Endothelial cell of umbilical vein (primary cell): ENCODE data around the gene CERS3. TPM values are rescaled to one million over a fixed set of nuclear protein-coding genes. Genes with fewer than 3 reads are reported as not detected.

ENCODE experiments used
- BruUV-seq: library from RNA; stranded (reverse); fragments of 400-500 nt; replicated peaks from 2 replicates; lab custom pipeline; 2021; lab: Mats Ljungman, UMichigan
- CTCF ChIA-PET: fragments of 300-600, 350-600 bp; sonication (Branson Sonifier 250); formaldehyde crosslinking; loops from one replicate; lab custom pipeline; 2021; ENCODE audit warnings: antibody characterized with exemption, inconsistent platforms; lab: Charles Lee
- POLR2A ChIA-PET: fragments of 300-600, 350-600 bp; sonication (Branson Sonifier 250); formaldehyde crosslinking; loops from one replicate; lab custom pipeline; 2021; ENCODE audit warnings: antibody characterized with exemption, inconsistent platforms; lab: Charles Lee
- DNase-seq: peaks from one replicate; pipeline ENCODE4 v3.0.0-alpha.2; 2011; ENCODE audit warnings: low read depth, low spot score
- FAIRE-seq: peaks from 2 replicates; lab custom pipeline; 2011; peaks lifted over from hg19 to GRCh38; lab: Jason Lieb, UNC
- H2AFZ ChIP-seq: 2 replicates; pipeline ENCODE4 v1.6.0; 2012; ENCODE audit warnings: low read depth, low read length, control low read depth, inconsistent platforms
- H3K27ac ChIP-seq: 2 replicates; pipeline ENCODE4 v1.5.1; 2011; ENCODE audit warnings: low read depth, mild to moderate bottlenecking, control low read depth, low read length, moderate library complexity; ENCODE audit not compliant: insufficient read depth
- H3K27me3 ChIP-seq, 2 experiments: 2 replicates each; pipeline versions ENCODE4 v1.6.0 to v1.6.1; 2011; ENCODE audit warnings: low read length in 2 of 2, mixed read lengths in 1 of 2; ENCODE audit not compliant: control insufficient read depth in 2 of 2, insufficient read depth in 2 of 2
- H3K36me3 ChIP-seq, 2 experiments: 2 replicates in 1 of 2; 3 replicates in 1 of 2; pipeline ENCODE4 v1.5.1; 2011; ENCODE audit warnings: low read length in 2 of 2, mild to moderate bottlenecking in 1 of 2, moderate library complexity in 1 of 2; ENCODE audit not compliant: control insufficient read depth in 2 of 2, insufficient read depth in 2 of 2; ENCODE audit errors: extremely low read depth in 1 of 2
- H3K4me1 ChIP-seq: 3 replicates; pipeline ENCODE4 v1.5.1; 2011; ENCODE audit warnings: mild to moderate bottlenecking, low read length; ENCODE audit not compliant: control insufficient read depth, insufficient read depth; ENCODE audit errors: extremely low read depth
- H3K4me2 ChIP-seq: 2 replicates; pipeline ENCODE4 v1.6.1; 2011; ENCODE audit warnings: low read length, control low read depth, mixed read lengths; ENCODE audit not compliant: insufficient read depth
- H3K4me3 ChIP-seq, 3 experiments: fragments of 200-600 bp in 1 of 3; sonication (generic), shearing (Covaris generic) in 1 of 3; replicated peaks in 1 of 3; 2 replicates each; pipeline ENCODE4 v1.5.1; 2011 to 2016; ENCODE audit warnings: control low read depth in 3 of 3, low read length in 3 of 3, mild to moderate bottlenecking in 2 of 3, inconsistent platforms in 1 of 3, low read depth in 1 of 3, moderate library complexity in 1 of 3; ENCODE audit not compliant: insufficient read depth in 1 of 3
- H3K79me2 ChIP-seq: 2 replicates; pipeline ENCODE4 v1.6.0; 2012; ENCODE audit warnings: low read length, inconsistent platforms; ENCODE audit not compliant: control insufficient read depth, insufficient read depth
- H3K9ac ChIP-seq: replicated peaks from 2 replicates; pipeline ENCODE3; 2011; ENCODE audit warnings: low read length, control low read depth; ENCODE audit not compliant: insufficient read depth; ENCODE audit errors: extremely low read depth
- H3K9me1 ChIP-seq: replicated peaks from 3 replicates; pipeline ENCODE4 v1.6.0; 2011; ENCODE audit warnings: mild to moderate bottlenecking, low read length; ENCODE audit not compliant: control insufficient read depth, insufficient read depth; ENCODE audit errors: extremely low read depth
- H3K9me3 ChIP-seq: replicated peaks from 2 replicates; pipeline ENCODE4 v1.5.1; 2012; ENCODE audit warnings: low read length, inconsistent platforms; ENCODE audit not compliant: control insufficient read depth, insufficient read depth
- H4K20me1 ChIP-seq: replicated peaks from 2 replicates; pipeline ENCODE3; 2011; ENCODE audit warnings: mild to moderate bottlenecking, low read length; ENCODE audit not compliant: control insufficient read depth, insufficient read depth; ENCODE audit errors: extremely low read depth
- CTCF ChIP-seq, 2 donors: IDR thresholded peaks; 1 replicate in 1 of 2; 2 replicates in 1 of 2; pipeline ENCODE4 v1.5.1; 2011; ENCODE audit warnings: low read length in 2 of 2, mild to moderate bottlenecking in 2 of 2, moderate library complexity in 2 of 2, control low read depth in 1 of 2, inconsistent platforms in 1 of 2, low read depth in 1 of 2; ENCODE audit not compliant: insufficient read depth in 1 of 2; ENCODE audit errors: extremely low read depth in 1 of 2
- EZH2 ChIP-seq: IDR thresholded peaks from 2 replicates; pipeline ENCODE4 v1.6.1; 2012; ENCODE audit warnings: borderline replicate concordance, low read depth, mild to moderate bottlenecking, moderate library complexity, low read length, inconsistent platforms; ENCODE audit not compliant: severe bottlenecking
- FOS ChIP-seq: IDR thresholded peaks from 2 replicates; pipeline ENCODE4 v1.6.1; 2011; ENCODE audit warnings: mild to moderate bottlenecking, low read length, moderate library complexity, borderline replicate concordance; ENCODE audit not compliant: insufficient read depth
- GATA2 ChIP-seq: IDR thresholded peaks from 2 replicates; pipeline ENCODE4 v1.7.0; 2011; ENCODE audit warnings: low read depth, mild to moderate bottlenecking, moderate library complexity, mixed read lengths, low read length; ENCODE audit not compliant: insufficient read length, insufficient read depth
- JUN ChIP-seq: IDR thresholded peaks from 2 replicates; pipeline ENCODE4 v1.6.1; 2011; ENCODE audit warnings: borderline replicate concordance, low read depth; ENCODE audit not compliant: insufficient read length, insufficient read depth
- MAX ChIP-seq: IDR thresholded peaks from 2 replicates; pipeline ENCODE4 v1.6.1; 2011; ENCODE audit not compliant: insufficient read depth, insufficient read length
- MYC ChIP-seq: IDR thresholded peaks from one replicate; pipeline ENCODE4 v1.6.1; 2011; ENCODE audit warnings: mild to moderate bottlenecking, low read depth, low read length
- POLR2A ChIP-seq: IDR thresholded peaks from 2 replicates; pipeline ENCODE4 v1.6.1; 2012; ENCODE audit warnings: low read depth, mild to moderate bottlenecking, control low read depth, low read length
- POLR2AphosphoS5 ChIP-seq: IDR thresholded peaks from 2 replicates; pipeline ENCODE4 v1.6.1; 2012; ENCODE audit warnings: low read depth, mild to moderate bottlenecking, control low read depth, low read length, moderate library complexity; ENCODE audit not compliant: insufficient read depth
- dilution Hi-C: fragments of 300-500 bp; cut with MboI; formaldehyde crosslinking; loops from one replicate; pipeline ENCODE4 v1.15.0; 2019; ENCODE audit warnings: low sequenced_read_pairs; ENCODE audit not compliant: extremely low pct_ligation_motif_present
- intact Hi-C: fragments of 100-400 bp; cut with micrococcal nuclease; formaldehyde crosslinking; loops from one replicate; pipeline ENCODE4 v1.10.0; 2022
- polyA plus RNA-seq, 4 experiments: library from polyadenylated mRNA; depleted of rRNA in 3 of 4; stranded (reverse) in 3 of 4; unstranded in 1 of 4; fragments of >200 nt; gene quantifications; 2 replicates each; pipeline versions ENCODE4 v1.2.1 to v1.2.3, GENCODE V29; 2011 to 2012; ENCODE audit warnings: missing spikeins in 1 of 4
- total RNA-seq: library from RNA; stranded (reverse); gene quantifications from 2 replicates; pipeline ENCODE4 v1.2.3, GENCODE V29; 2021

CERS3 gene
- total and polyA plus RNA-seq, 2 donors (not counting 3 experiments of a cell fraction or from before 2014, with no cell fraction given) = not detected

GRCh38 chr15:100464888-100465287 lies 63.9 kb downstream of the CERS3 start:
- Histone ChIP-seq H3K9ac (no peak overlapping the region), H3K9me3 (peaks cover 4% of the 10 kb centered on the region), H3K27me3 (no peaks in the 10 kb centered on the region), H2AFZ (no peak overlapping the region), H3K4me1 (no peaks in the 10 kb centered on the region), H4K20me1 (no peaks in the 10 kb centered on the region), H3K27ac (no peak overlapping the region), H3K36me3 (no peaks in the 10 kb centered on the region), H3K79me2 (no peaks in the 10 kb centered on the region), H3K4me2 (no peak overlapping the region), H3K4me3 (no peak overlapping the region), H3K9me1 (no peaks in the 10 kb centered on the region)
- ChIA-PET CTCF (no interaction called here), POLR2A (no interaction called here)
- dilution Hi-C loops = no loop called here
- intact Hi-C loops = loop anchor here (10.0 kb wide), 1 partner anchor 80 kb away; no protein-coding TSS in a partner anchor
- TF ChIP-seq EZH2 (no peak), FOS (no peak), MAX (no peak), JUN (no peak), POLR2A (no peak), MYC (no peak), GATA2 (no peak), CTCF (IDR thresholded peaks at IDR 0.05; ENCODE audit: extremely low read depth in 1 of 2, insufficient read depth in 1 of 2, low read depth in 1 of 2, low read length in 2 of 2) (no peak), POLR2AphosphoS5 (no peak)
- BruUV-seq = no TSS peak
- DNase-seq (no peak), FAIRE-seq (no peak)
